Endothelial cell of umbilical vein (primary cell): ENCODE measurements around the gene WASF3. TPM values are rescaled to one million over a fixed set of nuclear protein-coding genes. Genes with fewer than 3 reads are reported as not detected.

Experiments used
- BruUV-seq: library from RNA; stranded (reverse); fragments of 400-500 nt; replicated peaks from 2 replicates; lab custom pipeline; 2021; lab: Mats Ljungman, UMichigan
- CTCF ChIA-PET: fragments of 300-600, 350-600 bp; sonication (Branson Sonifier 250); formaldehyde crosslinking; loops from one replicate; lab custom pipeline; 2021; ENCODE audit warnings: antibody characterized with exemption, inconsistent platforms; lab: Charles Lee
- POLR2A ChIA-PET: fragments of 300-600, 350-600 bp; sonication (Branson Sonifier 250); formaldehyde crosslinking; loops from one replicate; lab custom pipeline; 2021; ENCODE audit warnings: antibody characterized with exemption, inconsistent platforms; lab: Charles Lee
- DNase-seq: peaks from one replicate; pipeline ENCODE4 v3.0.0-alpha.2; 2011; ENCODE audit warnings: low read depth, low spot score
- FAIRE-seq: peaks from 2 replicates; lab custom pipeline; 2011; peaks lifted over from hg19 to GRCh38; lab: Jason Lieb, UNC
- H2AFZ ChIP-seq: 2 replicates; pipeline ENCODE4 v1.6.0; 2012; ENCODE audit warnings: low read depth, low read length, control low read depth, inconsistent platforms
- H3K27ac ChIP-seq: 2 replicates; pipeline ENCODE4 v1.5.1; 2011; ENCODE audit warnings: low read depth, mild to moderate bottlenecking, control low read depth, low read length, moderate library complexity; ENCODE audit not compliant: insufficient read depth
- H3K27me3 ChIP-seq, 2 experiments: 2 replicates each; pipeline versions ENCODE4 v1.6.0 to v1.6.1; 2011; ENCODE audit warnings: low read length in 2 of 2, mixed read lengths in 1 of 2; ENCODE audit not compliant: control insufficient read depth in 2 of 2, insufficient read depth in 2 of 2
- H3K36me3 ChIP-seq, 2 experiments: 2 replicates in 1 of 2; 3 replicates in 1 of 2; pipeline ENCODE4 v1.5.1; 2011; ENCODE audit warnings: low read length in 2 of 2, mild to moderate bottlenecking in 1 of 2, moderate library complexity in 1 of 2; ENCODE audit not compliant: control insufficient read depth in 2 of 2, insufficient read depth in 2 of 2; ENCODE audit errors: extremely low read depth in 1 of 2
- H3K4me1 ChIP-seq: 3 replicates; pipeline ENCODE4 v1.5.1; 2011; ENCODE audit warnings: mild to moderate bottlenecking, low read length; ENCODE audit not compliant: control insufficient read depth, insufficient read depth; ENCODE audit errors: extremely low read depth
- H3K4me2 ChIP-seq: 2 replicates; pipeline ENCODE4 v1.6.1; 2011; ENCODE audit warnings: low read length, control low read depth, mixed read lengths; ENCODE audit not compliant: insufficient read depth
- H3K4me3 ChIP-seq, 3 experiments: fragments of 200-600 bp in 1 of 3; sonication (generic), shearing (Covaris generic) in 1 of 3; replicated peaks in 1 of 3; 2 replicates each; pipeline ENCODE4 v1.5.1; 2011 to 2016; ENCODE audit warnings: control low read depth in 3 of 3, low read length in 3 of 3, mild to moderate bottlenecking in 2 of 3, inconsistent platforms in 1 of 3, low read depth in 1 of 3, moderate library complexity in 1 of 3; ENCODE audit not compliant: insufficient read depth in 1 of 3
- H3K79me2 ChIP-seq: 2 replicates; pipeline ENCODE4 v1.6.0; 2012; ENCODE audit warnings: low read length, inconsistent platforms; ENCODE audit not compliant: control insufficient read depth, insufficient read depth
- H3K9ac ChIP-seq: replicated peaks from 2 replicates; pipeline ENCODE3; 2011; ENCODE audit warnings: low read length, control low read depth; ENCODE audit not compliant: insufficient read depth; ENCODE audit errors: extremely low read depth
- H3K9me1 ChIP-seq: replicated peaks from 3 replicates; pipeline ENCODE4 v1.6.0; 2011; ENCODE audit warnings: mild to moderate bottlenecking, low read length; ENCODE audit not compliant: control insufficient read depth, insufficient read depth; ENCODE audit errors: extremely low read depth
- H3K9me3 ChIP-seq: replicated peaks from 2 replicates; pipeline ENCODE4 v1.5.1; 2012; ENCODE audit warnings: low read length, inconsistent platforms; ENCODE audit not compliant: control insufficient read depth, insufficient read depth
- H4K20me1 ChIP-seq: replicated peaks from 2 replicates; pipeline ENCODE3; 2011; ENCODE audit warnings: mild to moderate bottlenecking, low read length; ENCODE audit not compliant: control insufficient read depth, insufficient read depth; ENCODE audit errors: extremely low read depth
- CTCF ChIP-seq, 2 donors: IDR thresholded peaks; 1 replicate in 1 of 2; 2 replicates in 1 of 2; pipeline ENCODE4 v1.5.1; 2011; ENCODE audit warnings: low read length in 2 of 2, mild to moderate bottlenecking in 2 of 2, moderate library complexity in 2 of 2, control low read depth in 1 of 2, inconsistent platforms in 1 of 2, low read depth in 1 of 2; ENCODE audit not compliant: insufficient read depth in 1 of 2; ENCODE audit errors: extremely low read depth in 1 of 2
- EZH2 ChIP-seq: IDR thresholded peaks from 2 replicates; pipeline ENCODE4 v1.6.1; 2012; ENCODE audit warnings: borderline replicate concordance, low read depth, mild to moderate bottlenecking, moderate library complexity, low read length, inconsistent platforms; ENCODE audit not compliant: severe bottlenecking
- FOS ChIP-seq: IDR thresholded peaks from 2 replicates; pipeline ENCODE4 v1.6.1; 2011; ENCODE audit warnings: mild to moderate bottlenecking, low read length, moderate library complexity, borderline replicate concordance; ENCODE audit not compliant: insufficient read depth
- GATA2 ChIP-seq: IDR thresholded peaks from 2 replicates; pipeline ENCODE4 v1.7.0; 2011; ENCODE audit warnings: low read depth, mild to moderate bottlenecking, moderate library complexity, mixed read lengths, low read length; ENCODE audit not compliant: insufficient read length, insufficient read depth
- JUN ChIP-seq: IDR thresholded peaks from 2 replicates; pipeline ENCODE4 v1.6.1; 2011; ENCODE audit warnings: borderline replicate concordance, low read depth; ENCODE audit not compliant: insufficient read length, insufficient read depth
- MYC ChIP-seq: IDR thresholded peaks from one replicate; pipeline ENCODE4 v1.6.1; 2011; ENCODE audit warnings: mild to moderate bottlenecking, low read depth, low read length
- POLR2A ChIP-seq: IDR thresholded peaks from 2 replicates; pipeline ENCODE4 v1.6.1; 2012; ENCODE audit warnings: low read depth, mild to moderate bottlenecking, control low read depth, low read length
- POLR2AphosphoS5 ChIP-seq: IDR thresholded peaks from 2 replicates; pipeline ENCODE4 v1.6.1; 2012; ENCODE audit warnings: low read depth, mild to moderate bottlenecking, control low read depth, low read length, moderate library complexity; ENCODE audit not compliant: insufficient read depth
- dilution Hi-C: fragments of 300-500 bp; cut with MboI; formaldehyde crosslinking; loops from one replicate; pipeline ENCODE4 v1.15.0; 2019; ENCODE audit warnings: low sequenced_read_pairs; ENCODE audit not compliant: extremely low pct_ligation_motif_present
- intact Hi-C: fragments of 100-400 bp; cut with micrococcal nuclease; formaldehyde crosslinking; loops from one replicate; pipeline ENCODE4 v1.10.0; 2022
- polyA plus RNA-seq, 4 experiments: library from polyadenylated mRNA; depleted of rRNA in 3 of 4; stranded (reverse) in 3 of 4; unstranded in 1 of 4; fragments of >200 nt; gene quantifications; 2 replicates each; pipeline versions ENCODE4 v1.2.1 to v1.2.3, GENCODE V29; 2011 to 2012; ENCODE audit warnings: missing spikeins in 1 of 4
- total RNA-seq: library from RNA; stranded (reverse); gene quantifications from 2 replicates; pipeline ENCODE4 v1.2.3, GENCODE V29; 2021
- TF ChIP-seq, protein P1 (sequence below): IDR thresholded peaks from 2 replicates; pipeline ENCODE4 v1.6.1; 2011; ENCODE audit not compliant: insufficient read depth, insufficient read length

The WASF3 gene
- total and polyA plus RNA-seq, 2 donors (not counting 3 experiments of a cell fraction or from before 2014, with no cell fraction given) = 18.5 to 32.4 TPM

DNA sequence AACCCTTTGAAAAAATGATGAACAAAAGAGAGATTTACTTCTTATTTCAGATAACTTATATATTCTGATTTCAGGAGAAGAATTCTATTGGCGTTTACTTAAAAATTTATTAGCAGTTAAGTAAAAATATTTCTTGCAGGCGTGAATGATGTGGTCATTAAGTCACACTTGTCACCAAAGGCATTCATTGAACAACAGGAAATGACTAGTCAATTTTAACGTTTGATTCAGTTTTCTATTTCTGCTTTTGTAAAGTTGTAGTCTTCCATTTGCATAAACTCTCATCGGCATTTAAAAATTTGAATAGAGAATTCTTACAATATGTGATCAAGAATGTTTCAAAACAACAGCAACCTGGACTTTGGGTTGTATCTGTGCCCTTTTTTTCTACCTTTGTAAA, 119.7 kb downstream of the WASF3 start:
- no peak overlapping the region for H3K4me2 ChIP-seq
- H3K4me3 ChIP-seq = no peak overlapping the region
- peaks cover 2% of the 10 kb centered on the region for H3K9me1 ChIP-seq
- no peak overlapping the region for H2AFZ ChIP-seq
- TF ChIP-seq EZH2 (no peak), FOS (peak; percentile 3), JUN (no peak)
- intact Hi-C loops (no loop called here), dilution Hi-C loops (loop anchor here (25.0 kb wide), 1 partner anchor 190 kb away; no protein-coding TSS in a partner anchor)
- H3K9ac ChIP-seq = no peak overlapping the region
- no TSS peak for BruUV-seq
- peaks cover 5 to 33% of the 10 kb centered on the region in 2 experiments for H3K36me3 ChIP-seq
- FAIRE-seq (no peak), DNase-seq (peak; percentile 18)
- peaks cover 5% of the 10 kb centered on the region for H3K4me1 ChIP-seq
- H4K20me1 ChIP-seq = no peaks in the 10 kb centered on the region
- no peaks in the 10 kb centered on the region for H3K79me2 ChIP-seq
- H3K9me3 ChIP-seq = no peaks in the 10 kb centered on the region
- H3K27ac ChIP-seq = no peak overlapping the region
- POLR2A ChIA-PET = no interaction called here
- H3K27me3 ChIP-seq = no peaks in the 10 kb centered on the region
- CTCF ChIA-PET = interaction anchor here (1.3 kb wide), 1 partner anchor 21 kb away, joined by 3 read pairs; no protein-coding TSS in a partner anchor

DNA sequence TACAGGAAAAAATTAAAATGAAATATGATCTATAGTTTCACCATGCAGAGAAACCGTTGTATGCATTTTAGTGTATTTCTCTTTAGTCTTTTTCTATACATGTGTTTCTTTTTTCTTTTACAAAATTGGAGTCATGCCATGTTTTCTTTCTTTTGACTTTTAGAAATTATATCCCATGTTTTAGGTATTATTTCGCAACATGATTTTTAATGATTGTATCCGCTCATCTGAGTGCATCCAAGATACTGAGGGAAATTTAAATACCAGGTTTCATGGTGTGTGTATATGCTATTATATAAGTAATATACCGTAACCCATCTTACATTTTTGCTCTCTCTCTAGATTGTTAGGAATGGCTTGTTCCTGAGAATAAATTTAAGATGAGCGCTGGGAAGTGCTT, 120.8 kb downstream of the WASF3 start:
- H3K79me2 ChIP-seq = no peaks in the 10 kb centered on the region
- peaks cover 5 to 39% of the 10 kb centered on the region in 2 experiments for H3K36me3 ChIP-seq
- BruUV-seq = no TSS peak
- dilution Hi-C loops (loop anchor here (25.0 kb wide), 1 partner anchor 191 kb away; no protein-coding TSS in a partner anchor), intact Hi-C loops (no loop called here)
- H3K4me1 ChIP-seq = peaks cover 5% of the 10 kb centered on the region
- peaks cover 2% of the 10 kb centered on the region for H3K9me1 ChIP-seq
- TF ChIP-seq GATA2 = no peak
- TF ChIP-seq, protein P1, sequence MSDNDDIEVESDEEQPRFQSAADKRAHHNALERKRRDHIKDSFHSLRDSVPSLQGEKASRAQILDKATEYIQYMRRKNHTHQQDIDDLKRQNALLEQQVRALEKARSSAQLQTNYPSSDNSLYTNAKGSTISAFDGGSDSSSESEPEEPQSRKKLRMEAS = no peak
- TF ChIP-seq POLR2A = no peak
- no peak for TF ChIP-seq POLR2AphosphoS5
- no peak for TF ChIP-seq MYC
- TF ChIP-seq CTCF (IDR thresholded peaks at IDR 0.05; ENCODE audit: extremely low read depth in 1 of 2, insufficient read depth in 1 of 2, low read depth in 1 of 2, low read length in 2 of 2) = no peak
- no peak for TF ChIP-seq EZH2
- no peak for TF ChIP-seq FOS
- TF ChIP-seq JUN = no peak
- no peaks in the 10 kb centered on the region for H4K20me1 ChIP-seq
- no peak overlapping the region for H3K27ac ChIP-seq
- H3K4me2 ChIP-seq = no peak overlapping the region
- no peak for DNase-seq
- H3K9me3 ChIP-seq = no peaks in the 10 kb centered on the region
- no peaks in the 10 kb centered on the region for H3K27me3 ChIP-seq
- ChIA-PET CTCF (no interaction called here), POLR2A (no interaction called here)
- H3K4me3 ChIP-seq = no peak overlapping the region
- H3K9ac ChIP-seq = no peak overlapping the region
- FAIRE-seq = no peak
- no peak overlapping the region for H2AFZ ChIP-seq
